Transverse colon (tissue), 4 donors: ENCODE measurements around the gene GNAL.

Experiments
- CTCF ChIP-seq, 5 experiments: fragments of 200-600 bp in 3 of 5; fragments of 450-650 bp in 2 of 5; sonication (generic) in 3 of 5; IDR thresholded peaks; 1 replicate in 2 of 5; 2 replicates in 3 of 5; pipeline ENCODE4 v1.5.1; 2016 to 2017; ENCODE audit warnings: antibody characterized with exemption in 5 of 5, inconsistent platforms in 3 of 5, mild to moderate bottlenecking in 2 of 5, moderate library complexity in 1 of 5
- POLR2A ChIP-seq: fragments of 450-650 bp; IDR thresholded peaks from one replicate; pipeline ENCODE4 v1.6.1; 2016; ENCODE audit warnings: antibody characterized with exemption, mild to moderate bottlenecking, moderate library complexity
- POLR2AphosphoS5 ChIP-seq, 3 donors: sonication (generic); formaldehyde crosslinking; IDR thresholded peaks; one replicate each; pipeline ENCODE4 v1.6.1; 2016; ENCODE audit warnings: antibody characterized with exemption in 3 of 3

GRCh38 chr18:11823545-11823944 is 134.5 kb downstream of the GNAL start:
- TF ChIP-seq POLR2A (no peak), CTCF (IDR thresholded peaks at IDR 0.05) (no peak), POLR2AphosphoS5 (IDR thresholded peaks at IDR 0.05) (no peak)
